Brain microvascular endothelial cell (primary cell): ENCODE results near the gene SPATA1.
"Not testable (repeated sequence)": the region's sequence is repeated elsewhere in the genome, so short reads cannot be mapped to it uniquely, and the experiment has no call there.

Source experiments
- DNase-seq: peaks from one replicate; pipeline ENCODE4 v3.0.0-alpha.2; 2020
- H3K27ac ChIP-seq: fragments of 250-450 bp; sonication (Bioruptor Pico); 2 replicates; pipeline ENCODE4 v1.5.1; 2020; ENCODE audit warnings: mild to moderate bottlenecking, moderate library complexity
- H3K27me3 ChIP-seq: fragments of 250-450 bp; sonication (Bioruptor Pico); replicated peaks from 2 replicates; pipeline ENCODE4 v1.5.1; 2020; ENCODE audit warnings: mild to moderate bottlenecking
- H3K36me3 ChIP-seq: fragments of 250-450 bp; sonication (Bioruptor Pico); replicated peaks from 2 replicates; pipeline ENCODE4 v1.5.1; 2020; ENCODE audit warnings: mild to moderate bottlenecking
- H3K4me3 ChIP-seq: 2 replicates; pipeline ENCODE4 v1.5.1; 2011; ENCODE audit warnings: low read depth, mild to moderate bottlenecking, control low read depth, low read length, moderate library complexity
- in situ Hi-C: cut with HindIII; loops from 2 replicates; pipeline ENCODE4 v1.10.0; 2017; ENCODE audit warnings: low sequenced_read_pairs, low pct_ligation_motif_present
- TF ChIP-seq, protein P1 (sequence below): IDR thresholded peaks from 2 replicates; pipeline ENCODE4 v1.5.1; 2011; ENCODE audit warnings: low read depth, mild to moderate bottlenecking, moderate library complexity, low read length, control low read depth, inconsistent platforms; ENCODE audit errors: missing control alignments

The SPATA1 gene

DNA sequence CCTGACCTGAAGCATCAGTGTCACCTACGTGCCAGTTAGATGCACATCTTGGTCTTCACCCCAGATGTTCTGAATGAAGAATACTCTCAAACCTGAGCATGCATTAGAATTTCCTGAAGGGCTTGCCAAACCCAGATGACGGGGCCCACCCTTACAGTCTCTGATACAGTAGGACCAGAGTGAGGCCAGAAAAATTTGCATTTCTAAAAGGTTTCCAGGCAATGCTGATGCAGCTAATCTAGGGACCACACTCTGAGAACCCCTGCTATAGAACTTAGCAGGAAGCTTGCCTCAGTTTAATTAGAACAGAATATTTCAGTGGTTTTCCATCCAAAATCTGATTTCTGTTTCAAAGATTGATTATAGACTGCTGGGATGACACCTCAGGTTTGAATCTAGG, 77.9 kb downstream of the SPATA1 start:
- no peaks in the 10 kb centered on the region for H3K36me3 ChIP-seq
- TF ChIP-seq, protein P1, sequence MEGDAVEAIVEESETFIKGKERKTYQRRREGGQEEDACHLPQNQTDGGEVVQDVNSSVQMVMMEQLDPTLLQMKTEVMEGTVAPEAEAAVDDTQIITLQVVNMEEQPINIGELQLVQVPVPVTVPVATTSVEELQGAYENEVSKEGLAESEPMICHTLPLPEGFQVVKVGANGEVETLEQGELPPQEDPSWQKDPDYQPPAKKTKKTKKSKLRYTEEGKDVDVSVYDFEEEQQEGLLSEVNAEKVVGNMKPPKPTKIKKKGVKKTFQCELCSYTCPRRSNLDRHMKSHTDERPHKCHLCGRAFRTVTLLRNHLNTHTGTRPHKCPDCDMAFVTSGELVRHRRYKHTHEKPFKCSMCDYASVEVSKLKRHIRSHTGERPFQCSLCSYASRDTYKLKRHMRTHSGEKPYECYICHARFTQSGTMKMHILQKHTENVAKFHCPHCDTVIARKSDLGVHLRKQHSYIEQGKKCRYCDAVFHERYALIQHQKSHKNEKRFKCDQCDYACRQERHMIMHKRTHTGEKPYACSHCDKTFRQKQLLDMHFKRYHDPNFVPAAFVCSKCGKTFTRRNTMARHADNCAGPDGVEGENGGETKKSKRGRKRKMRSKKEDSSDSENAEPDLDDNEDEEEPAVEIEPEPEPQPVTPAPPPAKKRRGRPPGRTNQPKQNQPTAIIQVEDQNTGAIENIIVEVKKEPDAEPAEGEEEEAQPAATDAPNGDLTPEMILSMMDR: no peak
- in situ Hi-C loops: no loop called here
- no peak overlapping the region for H3K4me3 ChIP-seq
- DNase-seq: no peak
- H3K27me3 ChIP-seq: no peaks in the 10 kb centered on the region
- no peak overlapping the region for H3K27ac ChIP-seq

DNA sequence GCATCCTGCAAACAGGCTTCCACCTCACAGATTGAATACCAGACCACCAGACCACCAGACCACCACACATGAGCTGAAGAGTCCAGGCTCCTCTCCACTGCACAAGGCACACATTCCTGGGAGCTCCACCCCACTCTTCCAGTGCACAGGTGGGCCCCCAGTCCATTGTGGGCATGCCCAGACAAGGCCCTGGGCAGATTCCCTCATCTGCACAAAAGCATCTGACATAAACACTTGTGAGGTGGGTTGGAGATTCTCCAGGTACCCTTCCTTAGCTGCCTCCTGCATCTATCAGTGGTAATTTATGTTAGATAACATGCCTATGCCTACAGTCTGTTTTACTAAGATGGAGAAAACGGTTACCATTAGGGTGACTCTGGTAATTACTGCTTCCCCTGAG, 79.6 kb downstream of the SPATA1 start:
- in situ Hi-C loops: no loop called here
- Histone ChIP-seq H3K27ac (no peak overlapping the region), H3K27me3 (no peaks in the 10 kb centered on the region), H3K4me3 (no peak overlapping the region), H3K36me3 (no peaks in the 10 kb centered on the region)
- TF ChIP-seq, protein P1: no peak
- no peak for DNase-seq

DNA sequence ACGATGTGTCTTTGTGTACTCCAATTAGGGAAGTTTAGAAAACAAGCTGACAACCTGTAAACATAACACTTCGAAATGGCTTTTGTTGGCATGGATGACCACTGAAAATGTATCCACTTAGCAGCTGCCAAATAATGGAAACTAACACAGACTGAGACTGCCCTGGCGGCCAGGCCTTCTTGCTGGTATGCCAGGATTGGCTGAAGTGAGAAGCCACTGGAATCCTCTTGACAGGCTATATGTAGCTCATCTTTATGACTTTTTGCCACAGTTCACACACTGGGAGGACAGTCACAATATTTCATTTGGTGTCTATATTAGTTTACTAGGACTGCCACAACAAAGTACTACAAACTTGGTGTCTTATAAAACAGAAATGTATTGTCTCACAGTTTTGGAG, 80.9 kb downstream of the SPATA1 start:
- H3K27me3 ChIP-seq: no peaks in the 10 kb centered on the region
- TF ChIP-seq, protein P1: no peak
- H3K36me3 ChIP-seq: no peaks in the 10 kb centered on the region
- in situ Hi-C loops: no loop called here
- H3K27ac ChIP-seq: no peak overlapping the region
- no peak overlapping the region for H3K4me3 ChIP-seq
- no peak for DNase-seq

DNA sequence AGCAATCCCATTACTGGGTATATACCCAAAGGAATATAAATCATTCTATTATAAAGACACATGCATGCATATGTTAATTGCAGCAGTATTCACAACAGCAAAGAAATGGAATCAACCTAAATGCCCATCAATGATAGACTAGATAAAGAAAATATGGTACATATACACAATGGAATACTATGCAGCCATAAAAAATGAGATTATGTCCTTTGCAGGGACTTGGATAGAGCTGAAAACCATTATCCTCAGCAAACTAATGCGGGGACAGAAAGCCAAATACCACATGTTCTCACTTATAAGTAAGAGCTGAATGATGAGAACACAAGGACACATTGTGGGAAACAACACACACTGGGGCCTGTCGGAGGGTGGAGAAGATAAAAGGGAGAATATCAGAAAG, 88.8 kb downstream of the SPATA1 start:
- H3K27ac ChIP-seq, H3K36me3 ChIP-seq, in situ Hi-C loops, H3K27me3 ChIP-seq, H3K4me3 ChIP-seq, DNase-seq: not testable (repeated sequence)

DNA sequence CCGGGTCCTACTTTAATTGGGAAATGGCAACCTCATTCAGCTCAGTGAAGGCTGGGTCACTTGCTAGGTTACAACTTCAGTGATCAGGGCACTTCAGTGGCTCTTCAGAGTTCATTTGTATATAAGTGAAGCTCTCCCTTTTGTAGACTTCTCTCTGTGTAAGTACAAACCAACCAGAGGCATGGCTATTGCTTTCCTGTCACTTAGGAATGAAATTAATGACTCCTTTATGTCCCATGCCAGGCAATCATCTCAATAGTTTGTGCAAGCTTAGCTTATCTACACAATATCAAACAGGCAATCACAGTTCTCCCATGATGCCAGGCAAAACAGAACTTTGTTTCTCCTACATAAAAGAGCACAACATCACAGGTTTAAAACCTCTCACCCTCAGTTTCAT, 90.8 kb downstream of the SPATA1 start:
- H3K36me3 ChIP-seq: no peaks in the 10 kb centered on the region
- H3K27ac ChIP-seq: no peak overlapping the region
- TF ChIP-seq, protein P1: no peak
- H3K27me3 ChIP-seq: no peaks in the 10 kb centered on the region
- in situ Hi-C loops: no loop called here
- no peak for DNase-seq
- H3K4me3 ChIP-seq: no peak overlapping the region

DNA sequence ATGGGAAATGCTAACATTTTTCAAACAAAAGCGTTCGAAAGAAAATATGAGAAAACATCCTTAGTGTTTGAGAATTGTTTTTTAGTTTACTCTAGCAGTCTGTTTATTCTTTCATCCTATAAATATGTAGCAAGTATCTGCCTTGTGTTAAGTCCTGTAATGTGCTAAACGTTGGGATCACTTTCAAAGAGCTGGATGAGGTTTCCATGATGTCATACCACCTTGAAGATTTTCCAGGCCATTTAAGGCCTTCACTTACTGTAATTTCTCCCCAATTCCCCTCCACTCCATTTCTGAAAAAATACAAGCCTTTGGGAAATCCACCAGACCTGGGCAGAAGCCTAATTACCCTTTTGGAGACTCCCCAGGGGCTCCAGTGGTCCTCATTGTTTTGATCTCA, 92.2 kb downstream of the SPATA1 start:
- H3K4me3 ChIP-seq: no peak overlapping the region
- no peaks in the 10 kb centered on the region for H3K36me3 ChIP-seq
- DNase-seq: no peak
- in situ Hi-C loops: no loop called here
- no peaks in the 10 kb centered on the region for H3K27me3 ChIP-seq
- TF ChIP-seq, protein P1: no peak
- peak overlapping the region; percentile 71 for H3K27ac ChIP-seq
